CD4-positive, alpha-beta T cell (primary cell): Measurements from ENCODE around the gene FGF14. TPM values are rescaled to one million over a fixed set of nuclear protein-coding genes. Genes with fewer than 3 reads are reported as not detected.

Experiments
- ATAC-seq: fragments of 200-7000 bp; cut with Tn5 transposase; one replicate; pipeline ENCODE4 v1.10.0; 2022; ENCODE audit warnings: mild to moderate bottlenecking; ENCODE audit not compliant: poor library complexity
- CTCF ChIA-PET: fragments of 350-600 bp; sonication (Branson Sonifier 250); formaldehyde crosslinking; loops from one replicate; lab custom pipeline; 2021; ENCODE audit warnings: antibody characterized with exemption, inconsistent platforms; lab: Charles Lee
- POLR2A ChIA-PET: fragments of 350-600 bp; sonication (Branson Sonifier 250); formaldehyde crosslinking; loops from one replicate; lab custom pipeline; 2021; ENCODE audit warnings: antibody characterized with exemption, inconsistent platforms; lab: Charles Lee
- DNase-seq, 14 experiments: peaks; one replicate each; pipeline ENCODE4 v3.0.0-alpha.2; 2013 to 2020; ENCODE audit warnings: mixed read lengths in 2 of 14
- H3K27ac ChIP-seq, 2 donors: one replicate each; pipeline versions ENCODE4 v1.5.1 to v1.7.0; 2013; ENCODE audit warnings: low read length in 2 of 2, low read depth in 1 of 2, mild to moderate bottlenecking in 1 of 2
- H3K27me3 ChIP-seq, 2 experiments: 1 replicate in 1 of 2; 2 replicates in 1 of 2; pipeline versions ENCODE4 v1.6.1 to v1.7.0; 2013; ENCODE audit warnings: low read length in 2 of 2, control low read depth in 1 of 2, mild to moderate bottlenecking in 1 of 2, moderate library complexity in 1 of 2; ENCODE audit not compliant: insufficient read depth in 2 of 2, control insufficient read depth in 1 of 2
- H3K36me3 ChIP-seq: one replicate; pipeline ENCODE4 v1.6.1; 2013; ENCODE audit warnings: low read length, control low read depth; ENCODE audit not compliant: insufficient read depth
- H3K4me1 ChIP-seq: one replicate; pipeline ENCODE4 v1.6.1; 2013; ENCODE audit warnings: low read length, control low read depth; ENCODE audit not compliant: insufficient read depth
- H3K4me3 ChIP-seq: one replicate; pipeline ENCODE4 v1.5.1; 2013; ENCODE audit warnings: mild to moderate bottlenecking, low read length, moderate library complexity
- H3K9me3 ChIP-seq, 2 experiments: 1 replicate in 1 of 2; 2 replicates in 1 of 2; pipeline versions ENCODE4 v1.6.1 to v1.7.0; 2013; ENCODE audit warnings: low read length in 2 of 2, mild to moderate bottlenecking in 2 of 2, control low read depth in 1 of 2, moderate library complexity in 1 of 2; ENCODE audit not compliant: control insufficient read depth in 1 of 2, insufficient read depth in 1 of 2
- H3K27ac Mint-ChIP-seq: one replicate; pipeline ENCODE4 v1.8.0; 2020; ENCODE audit warnings: mixed read lengths
- H3K27me3 Mint-ChIP-seq: one replicate; pipeline ENCODE4 v1.8.0; 2021; ENCODE audit warnings: mixed read lengths
- H3K36me3 Mint-ChIP-seq: one replicate; pipeline ENCODE4 v1.8.0; 2021; ENCODE audit warnings: low read depth, mixed read lengths
- H3K4me1 Mint-ChIP-seq: one replicate; pipeline ENCODE4 v1.8.0; 2021; ENCODE audit warnings: low read depth, mixed read lengths
- H3K4me3 Mint-ChIP-seq: one replicate; pipeline ENCODE4 v1.8.0; 2020; ENCODE audit warnings: mild to moderate bottlenecking, mixed read lengths
- H3K9me3 Mint-ChIP-seq: one replicate; pipeline ENCODE4 v1.8.0; 2020; ENCODE audit warnings: mixed read lengths
- intact Hi-C, 2 experiments: fragments of 100-400 bp; cut with DNase I in 1 of 2; cut with micrococcal nuclease in 1 of 2; formaldehyde crosslinking; loops; one replicate each; pipeline versions ENCODE4 v1.15.1 to v1.9.0; 2023 to 2025; cut with DNase I, micrococcal nuclease
- total RNA-seq, 174 experiments: library from RNA in 2 of 174; stranded (reverse) in 2 of 174; gene quantifications; one replicate each; pipeline ENCODE4 v1.2.3 and lab custom pipeline; 2021 to 2026
- TF ChIP-seq, protein P1 (sequence below): fragments of 200-600 bp; IDR thresholded peaks from one replicate; pipeline ENCODE4 v1.8.0; 2022; ENCODE audit warnings: antibody characterized with exemption, mild to moderate bottlenecking

The FGF14 gene
- total RNA-seq, 2 experiments from 2014 or later = not detected

DNA sequence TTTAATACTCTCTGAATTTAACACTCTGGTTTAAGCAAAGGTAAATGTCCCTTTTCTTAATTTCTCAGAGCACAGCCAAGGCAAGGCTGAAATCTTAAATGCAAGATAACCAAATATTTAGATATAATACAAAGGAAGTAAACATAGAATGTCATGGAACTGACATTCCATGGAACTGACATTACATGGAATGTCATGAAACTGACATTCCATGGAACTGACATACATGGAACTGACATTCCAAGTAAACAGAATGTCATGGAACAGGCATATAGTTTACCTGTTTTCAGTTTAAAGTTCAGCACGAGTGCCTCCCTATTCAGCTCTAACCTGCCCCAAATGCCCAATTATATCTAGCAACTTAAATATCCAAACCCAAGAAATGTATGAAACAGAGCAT, 21.8 kb downstream of the FGF14 start:
- Mint-ChIP-seq H3K27me3 (peaks cover 37% of the 10 kb centered on the region), H3K4me3 (no peak overlapping the region), H3K27ac (no peak overlapping the region), H3K4me1 (no peaks in the 10 kb centered on the region), H3K36me3 (no peaks in the 10 kb centered on the region), H3K9me3 (no peaks in the 10 kb centered on the region)
- ChIA-PET POLR2A (no interaction called here), CTCF (no interaction called here)
- Histone ChIP-seq H3K27me3 (peaks cover 0 to 6% of the 10 kb centered on the region in 2 experiments), H3K4me1 (no peaks in the 10 kb centered on the region), H3K27ac (no peak overlapping the region), H3K9me3 (no peaks in the 10 kb centered on the region), H3K36me3 (no peaks in the 10 kb centered on the region), H3K4me3 (no peak overlapping the region)
- TF ChIP-seq, protein P1, sequence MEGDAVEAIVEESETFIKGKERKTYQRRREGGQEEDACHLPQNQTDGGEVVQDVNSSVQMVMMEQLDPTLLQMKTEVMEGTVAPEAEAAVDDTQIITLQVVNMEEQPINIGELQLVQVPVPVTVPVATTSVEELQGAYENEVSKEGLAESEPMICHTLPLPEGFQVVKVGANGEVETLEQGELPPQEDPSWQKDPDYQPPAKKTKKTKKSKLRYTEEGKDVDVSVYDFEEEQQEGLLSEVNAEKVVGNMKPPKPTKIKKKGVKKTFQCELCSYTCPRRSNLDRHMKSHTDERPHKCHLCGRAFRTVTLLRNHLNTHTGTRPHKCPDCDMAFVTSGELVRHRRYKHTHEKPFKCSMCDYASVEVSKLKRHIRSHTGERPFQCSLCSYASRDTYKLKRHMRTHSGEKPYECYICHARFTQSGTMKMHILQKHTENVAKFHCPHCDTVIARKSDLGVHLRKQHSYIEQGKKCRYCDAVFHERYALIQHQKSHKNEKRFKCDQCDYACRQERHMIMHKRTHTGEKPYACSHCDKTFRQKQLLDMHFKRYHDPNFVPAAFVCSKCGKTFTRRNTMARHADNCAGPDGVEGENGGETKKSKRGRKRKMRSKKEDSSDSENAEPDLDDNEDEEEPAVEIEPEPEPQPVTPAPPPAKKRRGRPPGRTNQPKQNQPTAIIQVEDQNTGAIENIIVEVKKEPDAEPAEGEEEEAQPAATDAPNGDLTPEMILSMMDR = no peak
- intact Hi-C loops = no loop called here
- ATAC-seq (no peak), DNase-seq (no peak)

DNA sequence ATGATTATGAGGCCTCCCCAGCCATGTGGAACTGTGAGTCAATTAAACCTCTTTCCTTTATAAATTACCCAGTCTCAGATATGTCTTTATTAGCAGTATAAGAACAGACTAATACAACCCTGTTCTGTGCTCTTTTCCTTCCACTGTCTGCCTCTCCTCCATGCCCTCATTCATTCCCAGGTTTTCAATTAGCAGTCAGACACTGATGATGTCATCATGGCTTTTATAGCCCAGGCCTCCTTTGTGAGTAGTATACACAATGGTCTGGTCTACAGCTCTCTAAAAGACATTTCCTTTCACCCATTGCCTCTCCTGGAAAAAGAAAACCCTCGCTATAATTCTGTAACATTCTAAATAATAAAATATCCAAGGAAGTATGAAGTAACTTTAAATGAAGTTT, 25.5 kb downstream of the FGF14 start:
- Histone ChIP-seq H3K27ac (no peak overlapping the region), H3K4me1 (no peaks in the 10 kb centered on the region), H3K9me3 (no peaks in the 10 kb centered on the region), H3K4me3 (no peak overlapping the region), H3K27me3 (no peaks in the 10 kb centered on the region), H3K36me3 (no peaks in the 10 kb centered on the region)
- no peaks in the 10 kb centered on the region for H3K9me3 Mint-ChIP-seq
- peaks cover 20% of the 10 kb centered on the region for H3K27me3 Mint-ChIP-seq
- no peaks in the 10 kb centered on the region for H3K36me3 Mint-ChIP-seq
- H3K27ac Mint-ChIP-seq = no peak overlapping the region
- POLR2A ChIA-PET = no interaction called here
- DNase-seq (no peak), ATAC-seq (no peak)
- no peak overlapping the region for H3K4me3 Mint-ChIP-seq
- CTCF ChIA-PET = no interaction called here
- intact Hi-C loops = no loop called here
- TF ChIP-seq, protein P1 = no peak
- H3K4me1 Mint-ChIP-seq = no peaks in the 10 kb centered on the region

DNA sequence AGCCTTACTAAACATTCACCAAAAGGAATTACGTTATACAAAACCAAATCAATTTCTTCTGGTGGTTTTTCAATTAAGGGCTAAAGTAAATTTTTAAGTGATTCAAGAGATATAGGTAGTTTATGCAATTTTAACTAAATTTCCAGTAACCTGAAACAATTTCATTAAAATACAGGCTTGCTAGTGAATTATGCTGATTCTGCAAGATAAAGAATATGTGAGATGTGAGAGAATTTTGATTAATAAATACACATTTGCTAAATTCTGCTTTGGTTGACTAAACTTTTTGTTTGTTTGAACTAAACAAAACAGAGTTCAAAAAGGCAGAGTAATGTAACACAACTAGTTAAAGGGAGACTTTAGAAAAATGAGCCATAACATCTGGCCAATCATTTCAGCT, 27.1 kb downstream of the FGF14 start:
- POLR2A ChIA-PET = no interaction called here
- intact Hi-C loops = no loop called here
- TF ChIP-seq, protein P1 = no peak

More for the DNA sequence above, 27.1 kb downstream of the FGF14 start:
- Mint-ChIP-seq H3K4me1 (no peaks in the 10 kb centered on the region), H3K9me3 (no peaks in the 10 kb centered on the region), H3K4me3 (no peak overlapping the region), H3K27ac (no peak overlapping the region), H3K36me3 (no peaks in the 10 kb centered on the region), H3K27me3 (peaks cover 17% of the 10 kb centered on the region)
- CTCF ChIA-PET = no interaction called here
- Histone ChIP-seq H3K27me3 (no peaks in the 10 kb centered on the region), H3K4me3 (no peak overlapping the region), H3K36me3 (no peaks in the 10 kb centered on the region), H3K4me1 (no peaks in the 10 kb centered on the region), H3K9me3 (no peaks in the 10 kb centered on the region), H3K27ac (no peak overlapping the region)
- no peak for DNase-seq
- ATAC-seq = no peak
